Activated T-cell treated with anti-CD3 and anti-CD28 coated beads for 48 hours (primary cell): Measurements from ENCODE around the gene MED14.

Source experiments
- DNase-seq: peaks from one replicate; pipeline ENCODE4 v3.0.0-alpha.2; 2020; ENCODE audit warnings: low read depth

Gene MED14

DNA sequence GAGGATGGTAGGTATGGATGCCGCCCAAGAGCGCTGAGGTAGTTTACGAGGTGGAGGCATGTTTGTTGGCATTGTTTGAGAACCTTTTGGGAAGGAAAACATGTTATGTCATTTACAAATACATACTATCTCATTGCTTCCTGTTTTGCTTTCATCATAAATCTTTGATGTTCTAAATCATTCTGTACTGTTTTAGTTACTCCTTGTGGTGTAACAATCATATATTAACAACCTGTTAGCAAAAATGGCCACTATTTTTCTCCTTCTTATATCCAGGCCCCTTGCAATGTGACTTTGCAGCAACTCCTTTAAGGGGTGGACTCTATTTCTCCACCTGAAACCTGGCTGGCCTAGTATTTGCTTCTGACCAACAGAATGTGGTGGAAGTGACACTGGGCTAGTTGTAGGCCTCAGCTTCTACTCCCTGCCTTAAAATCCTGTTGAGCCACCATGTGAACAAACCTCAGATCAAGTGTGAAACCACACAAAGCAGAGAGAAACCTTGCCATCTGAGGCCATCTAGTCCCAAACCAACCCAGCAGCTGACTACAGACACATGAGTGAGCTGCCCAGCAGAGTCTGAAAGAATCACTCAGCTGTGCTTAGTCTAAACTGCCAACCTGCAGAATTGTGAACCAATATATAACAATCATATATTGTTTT lies 72.1 kb downstream of the MED14 start:
- DNase-seq = no peak

DNA sequence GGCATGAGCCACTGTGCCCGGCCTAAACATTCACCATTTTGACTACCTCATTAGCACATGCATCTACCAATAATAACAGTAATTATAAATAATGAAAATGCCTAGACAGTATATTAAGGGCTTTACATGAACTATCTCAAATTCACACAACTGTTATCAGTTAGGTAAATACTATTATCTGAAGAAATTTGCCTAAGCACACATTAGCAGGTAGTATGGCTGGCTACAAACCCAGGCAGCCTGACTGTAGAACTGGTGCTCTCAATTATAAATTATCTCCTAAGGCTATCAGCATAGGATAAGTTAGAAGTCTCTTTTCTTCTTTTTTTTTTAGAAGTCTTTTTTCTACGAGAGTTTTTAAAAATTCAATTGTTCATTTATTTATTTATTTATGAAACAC lies 73.9 kb downstream of the MED14 start:
- DNase-seq = no peak

GRCh38 chrX:40660381-40660780 lies 75.0 kb downstream of the MED14 start:
- no peak for DNase-seq

DNA sequence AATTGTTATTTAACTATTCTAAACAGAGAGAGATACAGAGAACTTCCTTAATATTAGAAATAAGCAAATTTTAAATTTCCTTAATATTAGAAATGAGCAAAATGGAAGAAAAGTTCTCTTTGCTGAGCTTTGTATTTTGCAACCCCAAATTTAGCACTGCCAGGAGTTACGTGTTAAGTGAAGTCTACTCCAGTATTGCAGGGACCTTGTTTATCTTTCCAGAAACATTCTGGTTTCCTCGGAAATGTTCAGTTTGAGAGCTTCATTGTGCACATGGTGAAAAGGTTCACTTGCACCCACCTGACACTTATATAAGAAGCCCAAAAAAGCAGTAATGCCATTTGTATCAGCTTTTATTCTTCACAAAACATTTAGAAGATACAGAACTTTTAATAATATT lies 81.8 kb downstream of the MED14 start:
- no peak for DNase-seq

GRCh38 chrX:40652664-40653063 lies 82.7 kb downstream of the MED14 start:
- DNase-seq = no peak

DNA sequence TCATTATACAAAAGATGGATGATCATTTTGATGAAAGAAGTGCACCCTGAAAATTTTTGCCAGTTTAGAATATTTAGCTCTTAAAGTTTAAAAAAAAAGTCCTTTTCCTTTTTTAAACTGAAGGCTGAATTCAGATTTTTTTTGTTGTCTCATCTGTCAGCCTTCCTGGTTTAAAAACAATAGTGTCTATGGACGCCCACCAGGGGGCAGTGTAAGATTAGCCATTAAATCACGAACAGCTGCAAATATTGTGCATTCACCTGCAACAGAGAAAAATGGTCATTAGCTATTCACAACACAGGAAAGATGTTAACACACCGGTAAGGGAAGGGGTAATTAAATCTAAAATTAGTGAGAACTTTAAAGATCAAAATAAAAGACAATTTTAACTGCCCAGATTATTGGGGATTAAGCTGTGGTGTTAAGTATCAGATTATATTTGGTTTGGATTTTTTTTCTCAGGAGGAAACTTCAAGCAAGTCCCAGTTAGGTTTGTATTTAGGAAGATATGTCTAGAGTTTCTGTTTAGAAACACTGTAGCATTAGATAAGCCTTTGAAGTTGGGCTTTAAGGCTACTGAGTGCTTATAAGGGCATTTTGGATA lies 83.6 kb downstream of the MED14 start:
- DNase-seq = peak; percentile 36

DNA sequence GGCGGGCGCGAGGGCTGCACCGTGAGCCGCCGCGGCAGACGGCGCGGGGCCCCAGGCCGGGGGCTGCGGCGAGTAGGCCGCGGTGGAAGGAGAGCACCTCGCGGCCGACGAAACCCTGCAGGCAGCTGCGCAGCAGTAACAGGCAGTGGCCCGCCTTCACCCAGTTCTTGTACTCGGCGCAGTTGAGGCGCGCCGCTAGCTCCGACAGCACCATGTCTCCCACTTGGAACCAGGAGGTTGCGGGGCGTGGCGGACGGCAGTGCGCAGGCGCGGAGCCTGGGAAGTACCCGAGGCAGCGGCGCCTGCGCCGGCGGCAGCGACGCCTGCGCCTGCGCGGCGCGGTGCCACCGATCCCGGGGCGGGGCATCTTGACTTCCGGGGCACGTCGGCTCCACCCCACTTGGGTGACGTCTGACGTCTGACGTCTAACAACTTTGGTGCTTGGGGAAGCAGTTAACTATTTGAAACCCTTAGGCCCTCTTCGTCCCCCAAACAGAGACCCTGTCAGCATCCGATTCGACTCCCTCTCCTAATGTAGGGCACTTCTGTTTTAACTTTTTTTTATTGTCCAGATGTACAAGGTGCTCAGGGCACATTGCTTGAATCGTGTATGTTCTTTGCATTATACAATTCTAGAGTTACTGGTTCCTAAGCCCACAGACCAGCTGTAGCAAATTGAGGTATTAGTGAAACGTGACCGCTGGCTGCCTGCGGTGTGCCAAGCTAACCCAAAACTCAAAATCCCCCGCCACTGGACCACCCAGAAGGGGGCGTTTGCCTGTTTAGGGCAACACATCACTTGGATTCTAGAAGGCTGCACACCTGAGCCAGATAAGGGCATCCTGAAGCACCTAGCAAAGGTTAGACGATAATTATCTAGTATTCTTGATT lies 87.8 kb downstream of the MED14 start, which contains the start of gene CXorf38:
Gene CXorf38 (minus strand): TSS at position 255 of the 891 bp plus-strand sequence. CDS start 41 bp downstream, at position 214.
- peak; percentile 90 for DNase-seq

DNA sequence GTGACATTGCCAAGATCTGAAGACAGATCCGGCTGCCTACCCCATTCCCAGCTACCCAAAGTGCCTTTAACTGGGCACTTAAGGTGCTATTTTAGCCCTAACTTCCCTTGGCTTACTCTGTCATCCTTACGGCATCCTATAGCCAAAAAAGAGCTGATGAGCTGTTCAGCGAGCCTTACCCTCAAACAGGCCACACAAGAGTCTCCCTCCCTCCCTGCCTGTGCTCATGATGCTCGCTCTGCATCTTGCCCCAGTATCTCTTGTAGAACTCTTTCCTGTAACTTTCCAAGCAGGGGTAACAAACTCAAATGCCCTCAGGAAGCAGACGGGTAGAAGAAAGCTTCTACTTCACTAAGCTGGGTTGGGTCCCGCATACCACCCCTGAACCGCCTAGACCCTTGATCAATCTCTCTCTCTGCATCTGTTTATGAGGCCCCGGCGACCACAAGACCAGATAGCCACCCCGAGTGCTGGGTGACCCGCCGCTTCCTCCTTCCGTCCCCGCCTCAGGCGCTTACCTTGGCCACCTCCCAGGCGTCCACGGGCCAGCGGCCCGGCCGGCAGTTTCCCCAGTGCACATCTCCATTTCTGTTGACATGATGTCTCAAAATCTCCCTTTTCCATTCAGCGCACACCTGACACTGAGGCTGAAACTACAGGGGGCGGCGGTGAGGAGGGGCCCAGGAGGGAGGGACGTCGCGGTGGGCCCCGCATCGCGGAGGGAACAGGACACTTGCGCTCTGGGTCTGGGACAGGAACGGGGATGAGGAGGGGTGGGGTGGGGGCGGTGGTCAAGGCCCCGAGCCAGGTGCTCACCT lies 88.6 kb downstream of the MED14 start:
- DNase-seq = peak; percentile 12

DNA sequence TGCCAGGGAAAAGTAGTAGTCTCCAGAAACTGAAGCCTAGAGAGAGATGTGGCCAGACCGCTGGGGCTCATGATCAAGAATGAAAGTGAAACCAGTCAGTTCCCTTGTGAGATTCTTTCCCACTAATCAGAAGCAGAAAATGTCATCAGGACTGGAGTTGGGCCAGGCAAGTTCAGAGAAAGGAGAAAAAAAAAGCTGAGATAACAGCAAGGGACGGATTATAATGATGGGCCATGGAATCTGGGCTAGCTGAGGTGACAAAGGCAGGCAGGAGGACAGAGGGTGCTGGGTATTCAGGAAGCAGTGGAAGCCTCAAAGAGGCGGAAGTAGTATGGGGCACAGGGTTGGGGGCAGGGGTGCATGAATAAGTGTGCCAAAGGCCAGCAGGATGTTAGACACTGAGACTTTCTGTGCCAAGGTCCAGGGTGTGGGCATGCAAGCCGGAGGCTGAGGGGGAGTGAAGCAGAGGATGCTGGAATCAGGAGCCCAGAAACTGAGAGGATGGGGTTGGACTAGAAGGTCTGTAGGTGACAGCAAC lies 90.5 kb downstream of the MED14 start:
- peak; percentile 6 for DNase-seq

DNA sequence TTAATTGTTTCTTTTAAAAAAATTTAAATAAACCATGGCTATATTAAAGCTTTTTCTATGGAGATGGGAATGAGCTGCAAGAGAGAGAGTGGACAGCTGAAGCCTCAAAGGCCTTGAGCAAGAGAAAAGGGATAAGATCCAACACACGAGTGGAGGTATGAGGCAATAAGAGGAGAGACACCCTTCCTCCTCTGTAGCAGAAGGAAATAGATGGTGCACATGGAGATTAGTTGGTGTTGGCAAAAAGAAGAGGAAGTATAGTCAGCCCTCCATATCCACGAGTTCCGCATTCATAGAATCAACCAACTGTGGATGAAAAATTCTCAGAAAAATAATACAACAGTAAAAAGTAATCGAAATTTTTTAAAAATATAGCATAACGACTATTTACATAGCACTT lies 91.2 kb downstream of the MED14 start:
- DNase-seq = no peak

- no peak for DNase-seq
These were observed 97.7 kb downstream of the MED14 start for GRCh38 chrX:40637687-40638086.

DNA sequence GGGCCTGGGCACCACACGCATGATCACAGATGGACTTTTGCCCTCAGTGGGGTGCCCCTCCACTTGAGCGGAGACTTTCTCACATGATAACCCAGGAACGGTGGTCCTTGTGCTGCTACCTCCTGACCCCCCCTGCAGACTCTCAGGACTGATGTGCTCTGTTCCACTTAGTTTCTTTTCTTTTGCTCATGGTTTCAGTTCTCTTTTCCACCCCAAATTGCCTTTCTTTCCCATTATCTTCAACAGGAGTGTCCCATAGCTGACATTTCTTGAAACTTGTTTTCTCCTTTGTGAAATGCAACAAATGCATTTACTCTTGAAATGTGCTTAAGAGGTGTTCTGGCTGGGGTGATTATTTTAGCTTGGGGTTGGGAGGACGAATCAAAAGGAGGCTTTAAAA lies 103.1 kb downstream of the MED14 start:
- DNase-seq = no peak

- DNase-seq = no peak
These were observed 106.8 kb downstream of the MED14 start for GRCh38 chrX:40628506-40628905.

DNA sequence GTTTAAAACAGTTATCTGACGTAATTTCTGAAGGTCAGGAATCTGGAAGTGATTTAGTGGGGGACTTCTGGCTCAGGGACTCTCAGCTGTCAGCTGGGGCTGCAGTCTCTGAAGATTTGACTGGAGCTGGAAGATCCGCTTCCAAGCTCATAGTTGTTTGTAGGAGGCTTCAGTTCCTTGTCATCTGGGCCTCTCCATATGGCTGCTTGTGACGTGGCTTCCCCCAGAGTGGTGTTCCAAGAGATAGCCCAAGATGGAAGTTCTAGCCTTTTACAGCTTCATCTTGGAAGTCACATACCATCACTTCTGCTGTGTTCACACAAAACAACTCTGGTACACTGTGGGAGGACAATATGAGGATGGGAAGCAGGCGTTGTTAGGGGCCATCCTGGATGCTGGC lies 110.0 kb downstream of the MED14 start:
- no peak for DNase-seq

GRCh38 chrX:40623665-40624064 lies 111.7 kb downstream of the MED14 start:
- no peak for DNase-seq

GRCh38 chrX:40623139-40623536 lies 112.2 kb downstream of the MED14 start, which contains the start of gene MPC1L:
TSS of gene MPC1L (plus strand) at chrX:40623428. CDS start at chrX:40623566, 138 bp downstream.
- no peak for DNase-seq

- no peak for DNase-seq
These were observed 112.7 kb downstream of the MED14 start for GRCh38 chrX:40622479-40623138.

- no peak for DNase-seq
These were observed 117.8 kb downstream of the MED14 start for GRCh38 chrX:40617566-40617965.

GRCh38 chrX:40615976-40616375 lies 119.4 kb downstream of the MED14 start:
- DNase-seq = no peak

DNA sequence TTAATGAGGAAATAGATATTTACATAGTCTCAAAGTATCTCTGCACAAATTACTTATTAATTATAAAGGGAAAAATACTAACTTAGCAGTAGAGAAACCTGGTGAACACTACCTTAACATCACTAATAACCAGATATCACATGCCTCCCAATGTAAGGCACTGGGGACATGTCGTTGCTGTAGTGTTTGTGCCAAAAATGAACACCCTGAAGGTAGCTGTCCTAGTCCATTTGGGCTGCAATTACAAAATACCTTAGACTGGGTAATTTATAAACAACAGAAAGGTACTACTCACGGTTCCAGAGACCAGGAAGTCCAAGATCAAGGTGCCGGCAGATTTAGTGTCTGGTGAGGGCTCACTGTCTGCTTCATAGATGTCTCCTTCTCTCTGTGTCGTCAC lies 122.8 kb downstream of the MED14 start:
- no peak for DNase-seq

GRCh38 chrX:40607381-40607780 lies 128.0 kb downstream of the MED14 start:
- no peak for DNase-seq
